NCI-H774 (cell line): ENCODE measurements around the gene NLRP12.
"Not testable (repeated sequence)": the region's sequence is repeated elsewhere in the genome, so short reads cannot be mapped to it uniquely, and the experiment has no call there.

Experiments used
- DNase-seq: peaks from one replicate; lab custom pipeline; 2025; lab: John Stamatoyannopoulos, UW

NLRP12 gene

DNA sequence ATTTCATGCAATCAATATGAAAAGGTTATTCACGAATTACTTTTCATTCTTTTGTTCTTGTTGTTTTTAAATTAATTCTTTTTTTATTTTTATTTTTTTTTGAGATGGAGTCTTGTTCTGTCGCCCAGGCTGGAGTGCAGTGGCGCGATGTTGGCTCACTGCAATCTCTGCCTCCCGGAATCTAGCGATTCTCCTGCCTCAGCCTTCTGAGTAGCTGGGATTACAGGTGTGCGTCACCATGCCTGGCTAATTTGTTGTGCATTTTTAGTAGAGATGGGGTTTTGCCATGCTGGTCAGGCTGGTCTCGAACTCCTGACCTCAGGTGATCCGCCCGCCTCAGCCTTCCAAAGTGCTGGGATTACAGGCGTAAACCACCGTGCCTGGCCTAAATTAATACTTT, 16.1 kb upstream of the NLRP12 start:
- not testable (repeated sequence) for DNase-seq

DNA sequence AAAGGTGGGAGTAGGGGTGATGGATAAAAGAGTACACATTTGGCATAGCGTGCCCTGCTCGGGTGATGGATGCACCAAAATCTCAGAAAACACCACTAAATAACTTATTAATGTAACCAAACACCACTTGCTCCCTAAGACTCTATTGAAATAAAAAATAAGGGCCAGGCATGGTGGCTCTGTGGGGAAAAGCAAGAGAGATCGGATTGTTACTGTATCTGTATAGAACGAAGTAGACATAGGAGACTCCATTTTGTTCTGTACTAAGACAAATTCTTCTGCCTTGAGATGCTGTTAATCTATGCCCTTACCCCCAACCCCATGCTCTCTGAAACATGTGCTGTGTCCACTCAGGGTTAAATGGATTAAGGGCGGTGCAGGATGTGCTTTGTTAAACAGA, 14.3 kb upstream of the NLRP12 start:
- DNase-seq: not testable (repeated sequence)

DNA sequence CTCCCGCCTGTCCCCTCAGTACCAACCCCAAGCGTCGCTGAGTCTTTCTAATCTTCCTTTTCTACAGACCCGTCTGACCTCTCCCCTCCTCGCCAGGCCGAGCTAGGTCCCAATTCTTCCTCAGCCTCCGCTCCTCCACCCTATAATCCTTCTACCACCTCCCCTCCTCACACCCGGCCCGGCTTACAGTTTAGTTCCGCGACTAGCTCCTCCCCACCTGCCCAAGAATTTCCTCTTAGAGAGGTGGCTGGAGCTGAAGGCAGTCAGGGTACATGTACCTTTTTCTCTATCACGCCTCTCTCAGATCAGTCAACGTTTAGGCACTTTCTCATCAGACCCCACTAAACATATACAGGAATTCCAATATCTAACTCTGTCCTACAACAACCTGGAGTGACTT, 8.7 kb upstream of the NLRP12 start:
- DNase-seq: not testable (repeated sequence)

DNA sequence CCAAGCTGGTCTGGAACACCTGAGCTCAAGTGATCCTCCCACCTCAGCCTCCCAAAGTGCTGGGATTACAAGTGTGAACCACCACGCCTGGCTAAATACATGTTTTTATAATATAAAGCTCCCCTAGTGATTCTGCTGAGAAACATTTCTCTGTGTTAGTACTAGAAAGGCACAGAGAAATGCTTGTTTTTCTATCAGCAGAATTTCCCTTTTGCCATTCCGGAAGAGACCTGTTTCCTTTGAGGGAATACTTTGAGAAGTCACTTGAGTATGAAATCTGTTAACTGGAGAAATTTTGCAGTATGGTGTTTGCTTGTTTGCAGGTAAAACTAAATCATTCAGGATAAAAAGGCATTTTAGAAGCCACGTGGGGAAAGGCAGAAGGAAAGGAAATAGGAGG, 4.4 kb upstream of the NLRP12 start:
- DNase-seq: no peak

DNA sequence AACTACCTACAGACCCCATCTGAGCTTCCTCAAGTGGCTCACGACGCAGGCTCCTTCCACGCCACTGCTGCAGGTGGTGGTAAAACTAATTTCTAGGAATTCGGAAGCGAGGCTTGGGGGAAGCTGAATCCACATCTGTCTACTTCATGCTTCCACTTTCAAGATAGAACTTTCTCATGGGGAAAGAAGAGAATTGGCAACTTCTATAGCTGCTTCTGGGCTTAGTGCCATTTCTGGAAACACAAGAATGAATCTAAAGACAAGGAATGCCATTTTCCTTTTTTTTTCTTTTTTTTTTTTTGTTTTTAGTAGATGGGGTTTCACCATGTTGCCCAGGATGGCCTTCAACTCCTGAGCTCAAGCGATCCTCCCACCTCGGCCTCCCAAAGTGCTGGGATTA, 2.8 kb upstream of the NLRP12 start:
- no peak for DNase-seq

DNA sequence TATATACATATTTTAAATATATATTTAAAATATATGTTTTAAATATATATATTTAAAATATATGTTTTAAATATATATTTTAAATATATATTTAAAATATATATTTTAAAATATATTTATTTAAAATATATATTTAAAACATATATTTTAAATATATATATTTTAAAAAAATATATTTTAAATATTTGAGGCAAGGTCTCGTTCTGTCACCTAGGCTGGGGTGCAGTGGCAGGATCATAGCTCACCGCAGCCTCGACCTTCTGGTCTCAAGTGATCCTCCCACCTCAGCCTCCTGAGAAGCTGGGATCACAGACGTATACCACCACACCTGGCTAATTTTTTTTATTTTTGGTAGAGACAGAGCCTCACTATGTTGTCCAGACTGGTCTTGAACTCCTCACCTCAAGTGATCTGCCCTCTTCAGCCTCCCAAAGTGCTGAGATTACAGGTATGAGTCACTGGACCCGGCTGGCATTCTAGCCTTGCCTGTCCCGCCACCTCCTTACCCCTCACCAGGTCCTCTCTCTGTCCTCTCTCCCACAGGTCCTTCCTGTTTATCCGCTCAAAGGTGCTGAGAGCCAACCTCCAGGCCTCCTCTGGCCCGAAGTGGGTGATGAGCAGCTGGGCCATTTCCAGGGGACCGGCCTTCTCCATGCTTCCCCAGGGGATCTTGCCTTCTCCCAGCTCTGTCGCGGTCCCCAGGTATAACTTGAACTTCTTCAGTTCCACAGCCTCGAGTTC, 564 bp downstream of the NLRP12 start:
- DNase-seq: no peak

DNA sequence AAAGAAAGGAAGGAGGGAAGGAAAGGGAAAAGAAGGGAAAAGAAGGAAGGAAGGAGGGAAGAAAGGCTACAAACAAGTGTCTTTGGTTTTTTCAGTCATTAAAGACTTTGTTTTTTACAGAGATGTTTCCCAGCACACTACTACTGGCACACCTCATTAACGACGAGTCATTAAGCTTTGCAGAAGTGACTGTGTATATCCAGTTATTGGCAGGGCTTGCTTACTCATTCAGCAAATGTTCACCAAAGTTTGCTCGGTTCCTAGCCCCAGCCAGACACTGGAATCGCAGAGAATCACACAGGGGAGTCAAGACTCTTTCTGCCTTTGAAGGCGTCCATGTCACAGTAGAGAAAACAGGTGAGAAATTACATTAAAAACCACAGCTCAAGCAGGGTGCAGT, 4.3 kb downstream of the NLRP12 start:
- no peak for DNase-seq

DNA sequence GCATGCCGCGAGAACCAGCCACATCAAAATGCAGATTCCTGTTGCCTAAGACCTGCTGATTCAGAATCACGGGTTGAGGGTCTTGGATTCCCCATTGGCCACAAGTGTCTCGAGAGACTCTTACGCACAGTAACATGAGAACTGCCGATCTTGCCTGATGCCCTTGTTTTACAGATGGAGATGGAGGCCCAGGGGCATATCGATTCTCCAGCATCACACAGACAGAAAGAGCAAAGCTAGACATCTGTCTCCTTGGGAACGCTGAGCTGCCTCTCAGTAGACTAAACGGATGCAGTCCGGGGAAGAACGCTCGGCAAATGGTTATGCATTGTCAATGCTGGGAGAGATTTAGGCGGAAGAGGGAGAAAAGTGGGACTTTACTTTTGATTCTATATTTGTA, 5.4 kb downstream of the NLRP12 start:
- DNase-seq: no peak

DNA sequence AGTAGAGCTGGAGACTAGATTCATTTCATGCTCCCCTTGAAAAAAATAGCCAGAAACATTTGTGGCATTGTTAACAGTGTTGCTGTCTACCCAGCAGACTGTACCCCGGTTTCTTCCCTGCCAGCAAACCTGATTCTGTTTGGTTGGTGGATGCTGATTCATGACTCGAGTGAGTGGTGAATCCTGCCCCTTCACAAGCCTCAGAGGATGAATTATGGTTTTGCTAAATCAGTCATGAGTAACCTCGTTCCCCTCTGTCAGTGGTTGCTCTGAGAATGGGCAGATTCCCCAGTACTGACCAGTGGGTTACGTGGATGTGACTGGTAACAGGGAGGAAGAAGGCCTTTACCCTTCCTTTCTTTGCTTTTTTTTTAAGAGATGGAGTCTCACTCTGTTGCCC, 10.1 kb downstream of the NLRP12 start:
- no peak for DNase-seq

DNA sequence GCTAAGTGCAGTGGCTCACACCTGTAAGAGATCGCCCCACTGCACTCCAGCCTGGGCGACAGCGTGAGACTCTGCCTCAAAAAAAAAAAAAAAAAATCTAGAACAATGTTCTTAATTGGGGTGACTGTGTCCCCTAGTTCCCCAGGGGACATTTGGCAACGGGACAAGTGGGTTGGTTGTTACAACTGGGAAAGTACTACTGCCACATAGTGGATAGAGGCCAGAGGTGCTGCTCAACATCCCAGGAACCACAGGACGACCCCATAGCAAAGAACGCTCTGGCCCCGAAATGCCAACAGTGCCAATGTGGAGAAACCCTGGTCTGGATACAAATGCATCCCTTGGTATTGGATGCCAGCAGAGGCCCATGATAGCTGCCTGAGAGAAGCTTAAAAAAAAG, 11.8 kb downstream of the NLRP12 start:
- no peak for DNase-seq

DNA sequence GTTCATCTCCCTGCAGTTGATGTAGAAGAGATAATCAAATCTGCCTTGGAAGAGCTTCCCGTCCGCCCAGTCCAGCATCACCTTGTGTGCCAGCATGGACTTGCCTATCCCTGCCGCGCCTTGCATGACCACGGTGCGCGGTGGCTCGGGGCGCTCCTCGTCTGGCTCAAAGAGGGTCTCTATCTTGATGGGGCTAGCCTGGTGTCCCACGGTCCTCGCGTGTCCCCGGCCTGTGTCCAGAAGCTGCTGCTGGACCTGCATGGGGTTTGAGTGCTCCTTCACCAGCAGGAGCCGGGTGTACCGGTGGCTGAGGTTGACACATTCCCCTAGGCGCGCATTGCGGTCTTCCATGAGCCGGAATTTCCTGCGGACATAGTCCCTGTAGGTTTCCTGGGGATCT, 13.2 kb downstream of the NLRP12 start:
- DNase-seq: no peak

DNA sequence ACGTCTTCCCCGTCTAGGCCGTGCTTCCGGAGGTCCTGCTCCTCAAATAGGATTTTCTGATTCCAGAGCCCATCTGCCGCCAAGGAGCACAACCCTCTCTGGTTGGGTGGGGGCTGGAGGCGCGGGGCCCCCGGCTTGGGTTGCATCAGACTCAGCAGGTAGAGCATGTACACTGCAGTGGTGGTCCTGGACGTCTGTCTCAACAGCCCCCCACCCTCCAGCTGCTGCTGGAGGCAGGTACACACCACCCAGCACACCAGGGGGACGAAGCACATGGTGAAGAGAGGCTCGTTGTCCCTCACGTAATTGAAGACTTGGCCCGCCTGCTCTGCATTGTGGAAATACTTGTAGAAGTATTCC, 13.9 kb downstream of the NLRP12 start:
- no peak for DNase-seq

DNA sequence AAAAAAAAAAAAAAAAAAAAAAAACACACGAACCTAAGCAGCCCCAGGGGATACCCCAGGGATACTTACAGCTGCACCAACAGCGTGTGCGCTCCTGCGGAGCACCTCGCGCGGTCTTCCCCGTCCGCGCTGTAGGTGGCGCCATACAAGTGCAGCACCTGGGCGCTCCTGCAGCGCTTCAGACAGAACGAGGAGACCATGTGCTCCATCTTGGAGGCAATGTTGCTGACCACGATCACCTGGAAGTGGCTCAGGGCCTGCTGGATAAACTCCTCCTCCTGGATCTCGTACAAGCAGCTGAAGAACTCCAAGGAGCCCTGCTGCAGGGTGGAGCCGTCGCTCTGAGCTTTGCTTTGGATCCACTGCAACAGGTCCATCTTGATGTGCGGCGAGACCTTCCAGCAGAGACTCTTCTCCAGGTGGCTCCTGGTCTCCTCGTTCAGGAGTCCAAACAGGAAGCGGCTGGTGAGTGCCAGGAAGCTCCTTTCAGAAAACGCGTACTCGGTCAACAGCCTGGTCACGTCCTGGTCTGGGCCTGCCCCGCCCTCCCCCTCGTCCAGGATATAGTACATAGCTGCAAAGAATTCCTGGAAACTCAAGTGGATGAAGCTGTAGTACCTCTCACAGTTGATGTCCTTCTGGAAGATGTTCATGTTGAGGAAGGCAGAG, 14.5 kb downstream of the NLRP12 start:
- no peak for DNase-seq

DNA sequence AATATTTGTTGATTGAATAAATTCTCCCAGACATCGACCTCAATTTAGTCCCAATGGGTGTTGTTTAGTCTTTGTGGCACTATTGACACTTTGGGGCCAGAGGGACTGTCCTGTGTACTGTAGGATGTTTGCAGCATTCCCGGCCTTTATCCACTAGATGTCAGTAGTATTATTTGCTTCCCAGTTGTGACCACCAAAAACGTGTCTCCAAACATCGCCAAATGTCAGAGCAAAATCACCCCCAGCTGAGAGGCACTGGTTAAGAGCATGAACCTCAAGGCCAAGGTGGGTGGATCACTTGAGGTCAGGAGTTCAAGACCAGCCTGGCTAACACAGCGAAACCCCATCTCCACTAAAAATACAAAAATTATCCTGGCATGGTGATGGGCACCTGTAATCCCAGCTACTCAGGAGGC, 15.4 kb downstream of the NLRP12 start:
- DNase-seq: no peak

DNA sequence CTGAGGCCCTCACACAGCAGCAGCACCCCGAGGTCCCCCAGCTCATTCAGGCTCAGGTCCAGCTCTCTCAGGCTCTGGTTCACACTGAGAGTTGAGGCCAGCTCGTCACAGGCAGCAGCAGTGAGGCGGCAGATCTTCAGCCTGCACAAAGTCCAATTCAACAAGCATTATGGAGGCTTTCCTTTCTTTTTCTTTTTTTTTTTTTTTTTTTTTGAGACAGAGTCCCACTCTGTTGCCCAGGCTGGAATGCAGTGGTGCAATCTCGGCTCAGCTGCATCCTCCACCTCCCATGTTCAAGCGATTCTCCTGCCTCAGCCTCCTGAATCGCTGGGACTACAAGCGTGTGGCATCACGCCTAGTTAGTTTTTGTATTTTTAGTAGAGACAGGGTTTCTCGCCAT, 22.9 kb downstream of the NLRP12 start:
- no peak for DNase-seq

DNA sequence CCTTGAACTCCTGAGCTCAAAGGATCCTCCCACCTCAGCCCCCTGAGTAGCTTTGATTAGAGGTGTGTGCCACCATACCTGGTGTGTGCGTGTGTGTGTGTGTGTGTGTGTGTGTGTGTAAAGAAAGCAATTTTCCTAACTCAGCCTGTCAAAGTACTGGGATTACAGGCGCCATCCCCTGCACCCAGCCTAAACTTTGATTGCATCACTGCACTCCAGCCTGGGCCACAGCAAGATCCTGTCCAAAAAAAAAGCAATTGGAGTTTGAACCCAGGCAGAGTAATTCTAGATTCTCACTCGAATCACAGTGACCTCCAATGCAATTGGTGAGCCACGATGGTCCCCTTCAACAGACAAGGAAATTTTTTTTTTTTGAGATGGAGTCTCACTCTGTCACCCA, 29.1 kb downstream of the NLRP12 start:
- no peak for DNase-seq

DNA sequence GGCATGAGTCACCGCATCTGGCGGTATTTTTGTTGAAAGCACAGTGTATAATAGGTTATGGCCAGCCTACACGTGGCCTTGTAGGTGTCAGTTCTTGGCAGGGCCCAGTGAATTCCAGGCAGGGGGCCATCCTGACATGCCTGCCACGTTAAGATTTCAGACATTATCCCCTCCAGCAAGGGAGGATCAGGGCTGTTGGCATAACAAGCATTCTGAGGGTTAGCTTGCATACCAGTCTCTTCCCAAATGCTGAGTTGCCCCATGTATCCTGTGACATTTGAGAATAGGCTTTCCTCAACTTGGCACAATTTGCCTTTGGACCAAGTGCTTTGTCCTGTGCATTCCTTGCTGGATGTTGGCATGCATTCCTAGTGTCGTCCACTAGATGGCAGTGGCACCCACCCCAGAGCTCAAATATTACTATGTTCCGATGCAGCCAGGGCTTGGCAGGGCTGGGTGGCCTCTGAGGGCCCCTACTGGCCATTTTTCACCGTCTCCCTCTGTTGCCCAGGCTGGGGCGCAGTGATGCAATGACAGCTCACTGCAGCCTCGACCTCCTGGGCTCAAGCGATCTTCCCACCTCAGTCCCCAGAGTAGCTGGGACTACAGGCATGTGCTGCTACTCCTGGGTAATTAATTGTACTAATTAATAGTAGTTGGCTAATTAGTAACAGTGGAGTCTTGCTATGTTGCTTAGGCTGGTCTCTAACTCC, 31.2 kb downstream of the NLRP12 start:
- peak; percentile 13 for DNase-seq

DNA sequence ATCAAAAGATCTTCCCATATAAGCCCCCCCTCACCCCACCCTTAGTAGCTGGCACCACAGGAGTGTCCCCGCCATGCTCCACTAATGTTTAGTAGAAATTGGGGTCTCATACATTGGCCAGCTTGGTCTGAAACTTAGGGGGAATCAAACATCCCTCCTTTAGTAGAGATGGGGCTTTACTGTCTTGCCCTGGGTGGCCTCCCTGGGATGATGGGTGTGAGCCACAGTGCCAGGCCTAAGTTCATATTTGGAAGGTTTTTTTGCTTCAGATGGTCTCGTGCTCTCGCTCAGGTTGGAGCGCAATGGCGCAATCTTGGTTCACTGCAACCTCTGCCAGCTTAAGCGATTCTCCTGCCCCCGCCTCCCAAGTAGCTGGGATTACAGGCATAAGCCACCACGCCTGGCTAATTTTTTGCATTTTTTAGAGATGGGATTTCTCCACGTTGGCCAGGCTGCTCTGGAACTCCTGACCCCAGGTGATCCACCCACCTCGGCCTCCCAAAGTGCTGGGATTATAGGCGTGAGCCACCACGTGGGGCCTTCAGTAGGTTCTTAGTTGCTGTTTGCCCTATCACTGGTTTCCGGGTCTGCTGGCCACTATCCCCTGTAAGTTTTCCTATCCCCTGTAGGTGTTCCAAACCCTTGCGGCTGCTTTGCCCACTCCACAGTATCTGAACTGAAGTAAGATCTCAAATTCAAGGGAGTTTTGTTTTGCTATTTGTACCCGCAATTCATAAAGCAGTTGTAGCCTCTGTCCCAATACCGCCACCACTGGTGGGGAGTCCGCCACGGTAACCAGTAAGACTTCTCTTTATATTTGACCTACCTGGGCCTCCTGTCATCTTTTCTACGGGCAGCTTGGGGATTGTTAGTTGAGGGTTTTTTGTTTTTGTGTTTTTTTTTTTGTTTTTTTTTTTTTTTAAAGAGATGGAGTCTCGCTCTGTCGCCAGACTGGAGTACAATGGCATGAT, 34.1 kb downstream of the NLRP12 start:
- no peak for DNase-seq

DNA sequence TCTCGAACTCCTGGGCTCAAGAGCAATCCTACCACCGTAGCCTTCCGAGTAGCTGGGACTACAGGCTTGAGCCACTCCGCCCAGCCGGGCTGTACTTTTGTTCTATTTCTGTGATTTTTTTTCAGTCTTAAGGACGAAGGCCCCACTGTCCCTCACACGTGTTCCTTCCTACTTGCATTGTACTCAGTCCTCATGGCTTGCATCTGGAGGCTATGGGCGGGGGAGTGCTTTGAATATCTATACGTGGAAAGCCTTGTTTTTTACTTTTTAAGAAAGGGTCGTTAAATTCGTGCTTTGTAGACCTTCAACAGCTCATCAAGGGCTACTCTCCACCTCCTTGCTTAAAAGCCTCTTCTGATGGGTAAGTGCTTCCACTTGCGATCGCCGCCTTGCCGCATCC, 36.8 kb downstream of the NLRP12 start:
- DNase-seq: no peak

DNA sequence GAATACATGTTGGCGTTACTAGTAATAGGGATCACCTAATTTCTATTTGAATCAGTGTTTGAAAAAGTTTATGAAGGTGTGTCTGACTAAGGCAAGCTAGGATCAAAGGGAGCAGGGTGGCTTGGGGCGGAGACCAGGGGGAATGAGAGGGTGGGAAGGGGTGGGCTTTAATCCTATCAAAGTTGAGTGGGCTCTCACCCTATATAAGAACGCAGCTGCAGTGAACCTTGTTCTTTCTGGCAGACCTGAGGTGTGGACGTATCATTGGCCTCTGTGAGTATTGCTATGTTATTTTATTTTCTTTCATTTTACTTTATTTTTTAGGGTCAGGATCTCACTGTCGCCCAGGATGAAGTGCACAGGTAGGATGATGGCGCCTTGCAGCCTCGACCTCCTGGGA, 37.4 kb downstream of the NLRP12 start:
- DNase-seq: no peak

DNA sequence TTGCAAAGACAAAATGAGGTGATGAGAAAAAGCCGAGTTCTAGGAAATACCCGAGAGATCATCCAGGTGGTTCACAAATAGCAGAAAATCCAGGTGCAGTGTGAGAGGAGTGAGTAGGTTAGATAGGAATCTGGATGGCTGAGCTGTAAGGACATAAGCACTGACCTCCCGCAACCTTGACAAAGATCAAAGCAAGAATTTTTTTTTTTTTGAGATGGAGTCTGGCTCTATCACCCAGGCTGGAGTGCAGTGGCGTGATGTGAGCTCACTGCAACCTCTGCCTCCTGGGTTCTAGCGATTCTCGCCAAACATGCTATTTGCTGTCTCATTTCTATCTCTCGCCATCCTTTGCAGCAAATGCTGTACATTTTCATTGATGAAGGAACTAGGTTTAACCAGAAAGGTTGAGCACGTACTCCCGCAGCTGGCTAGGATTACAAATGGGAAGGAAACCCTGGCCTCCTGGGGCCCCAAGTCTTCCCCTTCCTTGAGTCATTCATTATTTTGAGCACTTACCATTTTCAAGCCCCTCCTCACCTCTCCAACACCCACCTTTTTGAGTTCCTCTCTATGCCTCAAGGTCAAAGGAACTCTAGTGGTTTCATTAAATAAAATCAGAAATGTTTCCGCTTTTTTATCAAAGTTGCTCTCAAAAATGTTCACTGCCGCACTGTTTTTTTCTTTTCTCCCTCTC, 38.8 kb downstream of the NLRP12 start:
- no peak for DNase-seq

DNA sequence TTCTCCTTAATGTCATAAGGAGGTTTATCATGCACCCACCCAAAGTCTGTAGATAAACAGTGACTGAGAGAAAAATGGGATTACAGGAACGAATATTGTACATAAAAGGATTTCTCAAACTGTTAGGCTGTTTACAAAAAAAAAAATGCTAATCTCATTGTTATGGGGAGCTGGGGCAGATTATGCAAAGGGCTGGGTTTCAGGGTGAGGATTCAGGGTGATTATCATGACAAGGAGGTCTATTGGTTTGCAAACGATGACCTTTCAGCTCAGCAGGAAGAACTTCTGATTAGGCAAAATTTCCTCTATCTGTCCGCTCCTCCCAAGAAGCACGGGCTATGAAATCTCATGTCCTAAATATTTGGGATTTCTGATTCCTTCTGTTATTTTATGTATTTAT, 41.4 kb downstream of the NLRP12 start:
- no peak for DNase-seq
